Stimulated activated CD8-positive, alpha-beta memory T cell treated with anti-CD3 and anti-CD28 coated beads, Interleukin-15, amount 100 ng/mL, for 24 hours (primary cell): ENCODE measurements around the gene LTBP2.

ENCODE experiments used
- DNase-seq: peaks from one replicate; pipeline ENCODE4 v3.0.0-alpha.2; 2020; ENCODE audit warnings: low read depth

LTBP2 gene

GRCh38 chr14:74612350-74613021 lies 449 bp upstream of the LTBP2 start:
- DNase-seq: peak; percentile 73

GRCh38 chr14:74610866-74611649 lies 979 bp downstream of the LTBP2 start:
- no peak for DNase-seq

GRCh38 chr14:74610199-74610865 lies 1.7 kb downstream of the LTBP2 start:
- no peak for DNase-seq

- no peak for DNase-seq
Observed at GRCh38 chr14:74609721-74610120, 2.3 kb downstream of the LTBP2 start.

GRCh38 chr14:74608959-74609611 lies 3.0 kb downstream of the LTBP2 start:
- DNase-seq: peak; percentile 81

GRCh38 chr14:74606727-74607126 lies 5.3 kb downstream of the LTBP2 start:
- no peak for DNase-seq

- DNase-seq: no peak
Observed at GRCh38 chr14:74605531-74606223, 6.4 kb downstream of the LTBP2 start.

GRCh38 chr14:74604911-74605310 lies 7.1 kb downstream of the LTBP2 start:
- no peak for DNase-seq

- DNase-seq: no peak
Observed at GRCh38 chr14:74604157-74604556, 7.9 kb downstream of the LTBP2 start.

- DNase-seq: no peak
Observed at GRCh38 chr14:74601982-74602381, 10.1 kb downstream of the LTBP2 start.

- DNase-seq: no peak
Observed at GRCh38 chr14:74599946-74600345, 12.1 kb downstream of the LTBP2 start.

- no peak for DNase-seq
Observed at GRCh38 chr14:74599321-74599761, 12.7 kb downstream of the LTBP2 start.

GRCh38 chr14:74596741-74597450 lies 15.1 kb downstream of the LTBP2 start:
- no peak for DNase-seq

- DNase-seq: no peak
Observed at GRCh38 chr14:74595006-74595735, 16.9 kb downstream of the LTBP2 start.

GRCh38 chr14:74594606-74595005 lies 17.4 kb downstream of the LTBP2 start:
- DNase-seq: no peak

- DNase-seq: no peak
Observed at GRCh38 chr14:74594029-74594428, 18.0 kb downstream of the LTBP2 start.

- DNase-seq: no peak
Observed at GRCh38 chr14:74593241-74593953, 18.6 kb downstream of the LTBP2 start.

GRCh38 chr14:74592476-74593201 lies 19.4 kb downstream of the LTBP2 start:
- no peak for DNase-seq

GRCh38 chr14:74591899-74592298 lies 20.1 kb downstream of the LTBP2 start:
- DNase-seq: no peak
